ENCODE measurements around the gene NAP1L4. TPM values are rescaled to one million over a fixed set of nuclear protein-coding genes. Genes with fewer than 3 reads are reported as not detected.

The NAP1L4 gene
- total RNA-seq, 2 experiments from 2014 or later, result 262 to 285 TPM

- Histone ChIP-seq H3K9me3 (ENCODE audit: control insufficient read depth in 1 of 2, insufficient read depth in 1 of 2, low read length in 2 of 2) (no peaks in the 10 kb centered on the region), H3K27me3 (ENCODE audit: control insufficient read depth in 1 of 2, insufficient read depth in 2 of 2, low read length in 2 of 2) (no peaks in the 10 kb centered on the region), H3K4me1 (ENCODE audit: insufficient read depth, low read length) (peaks cover 17% of the 10 kb centered on the region), H3K4me3 (ENCODE audit: low read length) (no peak overlapping the region), H3K27ac (ENCODE audit: low read depth in 1 of 2, low read length in 2 of 2) (no peak overlapping the region), H3K36me3 (ENCODE audit: insufficient read depth, low read length) (no peaks in the 10 kb centered on the region)
- H3K4me3 Mint-ChIP-seq, result no peak overlapping the region
- POLR2A ChIA-PET, result no interaction called here
- CTCF ChIA-PET, result no interaction called here
- H3K27me3 Mint-ChIP-seq, result no peaks in the 10 kb centered on the region
- ATAC-seq (ENCODE audit: poor library complexity), result no peak
- H3K36me3 Mint-ChIP-seq (ENCODE audit: low read depth), result no peaks in the 10 kb centered on the region
- no peak for TF ChIP-seq CTCF (IDR thresholded peaks at IDR 0.05)
- H3K9me3 Mint-ChIP-seq, result no peaks in the 10 kb centered on the region
- peaks cover 12% of the 10 kb centered on the region for H3K4me1 Mint-ChIP-seq (ENCODE audit: low read depth)
- H3K27ac Mint-ChIP-seq, result no peak overlapping the region
- DNase-seq, result no peak
- intact Hi-C loops (cut with DNase I, micrococcal nuclease), result no loop called here
Observed at GRCh38 chr11:2916114-2916891, 75.8 kb downstream of the NAP1L4 start.

GRCh38 chr11:2915473-2915872 is 76.7 kb downstream of the NAP1L4 start:
- intact Hi-C loops (cut with DNase I, micrococcal nuclease), result no loop called here
- no peaks in the 10 kb centered on the region for H3K9me3 ChIP-seq (ENCODE audit: control insufficient read depth in 1 of 2, insufficient read depth in 1 of 2, low read length in 2 of 2)
- H3K4me1 Mint-ChIP-seq (ENCODE audit: low read depth), result peaks cover 12% of the 10 kb centered on the region
- TF ChIP-seq CTCF (IDR thresholded peaks at IDR 0.05), result no peak
- ChIA-PET POLR2A (no interaction called here), CTCF (no interaction called here)
- H3K27ac Mint-ChIP-seq, result no peak overlapping the region
- no peaks in the 10 kb centered on the region for H3K9me3 Mint-ChIP-seq
- peaks cover 17% of the 10 kb centered on the region for H3K4me1 ChIP-seq (ENCODE audit: insufficient read depth, low read length)
- H3K27me3 Mint-ChIP-seq, result no peaks in the 10 kb centered on the region
- H3K27ac ChIP-seq (ENCODE audit: low read depth in 1 of 2, low read length in 2 of 2), result no peak overlapping the region
- H3K27me3 ChIP-seq (ENCODE audit: control insufficient read depth in 1 of 2, insufficient read depth in 2 of 2, low read length in 2 of 2), result no peaks in the 10 kb centered on the region
- H3K4me3 ChIP-seq (ENCODE audit: low read length), result no peak overlapping the region
- no peak for DNase-seq
- no peaks in the 10 kb centered on the region for H3K36me3 ChIP-seq (ENCODE audit: insufficient read depth, low read length)
- no peaks in the 10 kb centered on the region for H3K36me3 Mint-ChIP-seq (ENCODE audit: low read depth)
- no peak overlapping the region for H3K4me3 Mint-ChIP-seq
- ATAC-seq (ENCODE audit: poor library complexity), result no peak

- H3K4me1 ChIP-seq (ENCODE audit: insufficient read depth, low read length), result peaks cover 17% of the 10 kb centered on the region
- H3K9me3 ChIP-seq (ENCODE audit: control insufficient read depth in 1 of 2, insufficient read depth in 1 of 2, low read length in 2 of 2), result no peaks in the 10 kb centered on the region
- Mint-ChIP-seq H3K4me1 (ENCODE audit: low read depth) (peaks cover 12% of the 10 kb centered on the region), H3K4me3 (no peak overlapping the region), H3K27ac (no peak overlapping the region), H3K9me3 (no peaks in the 10 kb centered on the region), H3K36me3 (ENCODE audit: low read depth) (no peaks in the 10 kb centered on the region), H3K27me3 (no peaks in the 10 kb centered on the region)
- CTCF ChIA-PET, result interaction anchor here (0.7 kb wide), 1 partner anchor 22 kb away, joined by 3 read pairs; no protein-coding TSS in a partner anchor
- no peak overlapping the region for H3K4me3 ChIP-seq (ENCODE audit: low read length)
- POLR2A ChIA-PET, result no interaction called here
- ATAC-seq (ENCODE audit: poor library complexity) (no peak), DNase-seq (no peak)
- H3K27ac ChIP-seq (ENCODE audit: low read depth in 1 of 2, low read length in 2 of 2), result no peak overlapping the region
- no peaks in the 10 kb centered on the region for H3K27me3 ChIP-seq (ENCODE audit: control insufficient read depth in 1 of 2, insufficient read depth in 2 of 2, low read length in 2 of 2)
- intact Hi-C loops (cut with DNase I, micrococcal nuclease), result no loop called here
- no peaks in the 10 kb centered on the region for H3K36me3 ChIP-seq (ENCODE audit: insufficient read depth, low read length)
- TF ChIP-seq CTCF (IDR thresholded peaks at IDR 0.05), result no peak
Observed at GRCh38 chr11:2914455-2915195, 77.5 kb downstream of the NAP1L4 start.
